H9 (cell line): ENCODE results near the gene RIOK3. TPM values are rescaled to one million over a fixed set of nuclear protein-coding genes. Genes with fewer than 3 reads are reported as not detected.

Experiments
- DNase-seq: peaks from one replicate; pipeline ENCODE4 v3.0.0-alpha.2; 2017
- H2AFZ ChIP-seq: one replicate; pipeline ENCODE4 v1.6.1; 2013; ENCODE audit warnings: mild to moderate bottlenecking, low read length, control low read depth, moderate library complexity
- H2AK5ac ChIP-seq: 2 replicates; pipeline ENCODE4 v1.6.1; 2013; ENCODE audit warnings: low read length, control low read depth, mixed read lengths; ENCODE audit not compliant: insufficient read length
- H2BK120ac ChIP-seq: one replicate; pipeline ENCODE4 v1.6.1; 2013; ENCODE audit warnings: low read depth, mild to moderate bottlenecking, low read length, control low read depth, inconsistent platforms; ENCODE audit not compliant: poor library complexity, severe bottlenecking
- H2BK12ac ChIP-seq: 2 replicates; pipeline ENCODE4 v1.6.1; 2013; ENCODE audit warnings: low read length, control low read depth, mixed read lengths, low read depth; ENCODE audit not compliant: insufficient read length
- H2BK15ac ChIP-seq: 2 replicates; pipeline ENCODE4 v1.6.1; 2013; ENCODE audit warnings: low read depth, low read length, control low read depth
- H2BK20ac ChIP-seq: one replicate; pipeline ENCODE4 v1.6.1; 2013; ENCODE audit warnings: low read depth, mild to moderate bottlenecking, low read length, control low read depth, inconsistent platforms; ENCODE audit not compliant: poor library complexity, severe bottlenecking
- H2BK5ac ChIP-seq: 2 replicates; pipeline ENCODE4 v1.6.1; 2013; ENCODE audit warnings: low read length, control low read depth, mixed read lengths; ENCODE audit not compliant: insufficient read length
- H3K14ac ChIP-seq: 2 replicates; pipeline ENCODE4 v1.6.1; 2013; ENCODE audit warnings: low read length, control low read depth; ENCODE audit not compliant: insufficient read depth
- H3K18ac ChIP-seq: 2 replicates; pipeline ENCODE4 v1.6.1; 2013; ENCODE audit warnings: low read depth, mild to moderate bottlenecking, mixed read lengths, low read length, control low read depth; ENCODE audit not compliant: insufficient read length
- H3K23ac ChIP-seq: 2 replicates; pipeline ENCODE4 v1.6.1; 2013; ENCODE audit warnings: low read length, control low read depth, mixed read lengths, low read depth; ENCODE audit not compliant: insufficient read length
- H3K23me2 ChIP-seq: 2 replicates; pipeline ENCODE4 v1.6.1; 2013; ENCODE audit warnings: low read depth, mild to moderate bottlenecking, mixed read lengths, low read length, control low read depth; ENCODE audit not compliant: insufficient read length, poor library complexity, severe bottlenecking
- H3K27ac ChIP-seq: 2 replicates; pipeline ENCODE4 v1.5.1; 2013; ENCODE audit warnings: low read length, control low read depth, mixed read lengths, low read depth; ENCODE audit not compliant: insufficient read length
- H3K27me3 ChIP-seq: 2 replicates; pipeline ENCODE4 v1.6.1; 2013; ENCODE audit warnings: low read length, control low read depth, inconsistent platforms; ENCODE audit not compliant: insufficient read depth
- H3K4ac ChIP-seq: 2 replicates; pipeline ENCODE4 v1.6.1; 2013; ENCODE audit warnings: low read depth, mild to moderate bottlenecking, control low read depth, inconsistent platforms, low read length, moderate library complexity
- H3K4me1 ChIP-seq: 2 replicates; pipeline ENCODE4 v1.6.1; 2013; ENCODE audit warnings: low read length, control low read depth, inconsistent platforms; ENCODE audit not compliant: insufficient read depth
- H3K4me2 ChIP-seq: 2 replicates; pipeline ENCODE4 v1.6.1; 2013; ENCODE audit warnings: low read length, control low read depth, mixed read lengths; ENCODE audit not compliant: insufficient read length, insufficient read depth
- H3K56ac ChIP-seq: 2 replicates; pipeline ENCODE4 v1.6.1; 2013; ENCODE audit warnings: low read depth, mild to moderate bottlenecking, mixed read lengths, low read length, control low read depth; ENCODE audit not compliant: insufficient read length
- H3K79me1 ChIP-seq: 2 replicates; pipeline ENCODE4 v1.6.1; 2013; ENCODE audit warnings: low read depth, mild to moderate bottlenecking, moderate library complexity, low read length, control low read depth, inconsistent platforms; ENCODE audit not compliant: insufficient read depth, poor library complexity, severe bottlenecking
- H3K79me2 ChIP-seq: 2 replicates; pipeline ENCODE4 v1.6.1; 2013; ENCODE audit warnings: low read length, control low read depth, inconsistent platforms; ENCODE audit not compliant: insufficient read depth
- H3K9ac ChIP-seq: 2 replicates; pipeline ENCODE4 v1.6.1; 2013; ENCODE audit warnings: low read length, control low read depth, mixed read lengths; ENCODE audit not compliant: insufficient read length; ENCODE audit errors: extremely low read depth
- H3K9me3 ChIP-seq: one replicate; pipeline ENCODE4 v1.6.1; 2013; ENCODE audit warnings: low read depth, low read length, inconsistent platforms; ENCODE audit not compliant: control insufficient read depth
- H3T11ph ChIP-seq: one replicate; pipeline ENCODE4 v1.6.1; 2013; ENCODE audit warnings: mild to moderate bottlenecking, low read length, control low read depth, inconsistent platforms
- H4K20me1 ChIP-seq: one replicate; pipeline ENCODE4 v1.6.1; 2013; ENCODE audit not compliant: control insufficient read depth, insufficient read length, insufficient read depth
- H4K5ac ChIP-seq: 2 replicates; pipeline ENCODE4 v1.6.1; 2013; ENCODE audit warnings: low read depth, mild to moderate bottlenecking, mixed read lengths, low read length, control low read depth; ENCODE audit not compliant: insufficient read length
- H4K8ac ChIP-seq: replicated peaks from 2 replicates; pipeline ENCODE4 v1.6.1; 2013; ENCODE audit warnings: low read length, control low read depth, mixed read lengths, low read depth; ENCODE audit not compliant: insufficient read length
- H4K91ac ChIP-seq: 2 replicates; pipeline ENCODE4 v1.6.1; 2013; ENCODE audit warnings: low read depth, mild to moderate bottlenecking, moderate library complexity, mixed read lengths, low read length, control low read depth; ENCODE audit not compliant: insufficient read length
- H3K27ac Mint-ChIP-seq, 3 experiments: 2 replicates in 2 of 3; 3 replicates in 1 of 3; pipeline ENCODE4 v1.8.0; 2020 to 2021; ENCODE audit warnings: mixed read lengths in 3 of 3, mild to moderate bottlenecking in 1 of 3, moderate library complexity in 1 of 3
- H3K27me3 Mint-ChIP-seq: 2 replicates; pipeline ENCODE4 v1.8.0; 2021; ENCODE audit warnings: low read depth, mild to moderate bottlenecking, moderate library complexity, mixed read lengths
- H3K36me3 Mint-ChIP-seq, 3 experiments: 2 replicates in 2 of 3; 3 replicates in 1 of 3; pipeline ENCODE4 v1.8.0; 2020 to 2021; ENCODE audit warnings: low read depth in 3 of 3, mixed read lengths in 3 of 3; ENCODE audit not compliant: insufficient read depth in 1 of 3
- H3K4me1 Mint-ChIP-seq, 2 experiments: 2 replicates each; pipeline ENCODE4 v1.8.0; 2020; ENCODE audit warnings: mixed read lengths in 2 of 2
- H3K4me3 Mint-ChIP-seq, 2 experiments: 2 replicates in 1 of 2; 3 replicates in 1 of 2; pipeline ENCODE4 v1.8.0; 2020 to 2021; ENCODE audit warnings: mild to moderate bottlenecking in 2 of 2, mixed read lengths in 2 of 2, moderate library complexity in 1 of 2
- H3K9me3 Mint-ChIP-seq, 2 experiments: 2 replicates in 1 of 2; 3 replicates in 1 of 2; pipeline ENCODE4 v1.8.0; 2020; ENCODE audit warnings: mild to moderate bottlenecking in 2 of 2, mixed read lengths in 2 of 2, moderate library complexity in 1 of 2
- WGBS: extraction: QIAGEN DNeasy Blood & Tissue Kit; methylation state at CpG from one replicate; pipeline ENCODE4 v1.1.7; 2013; ENCODE audit warnings: missing lambda C conversion rate, low lambda C conversion rate, mixed read lengths; ENCODE audit not compliant: insufficient read length; ENCODE audit errors: extremely low coverage; 5-methylcytosine and 5-hydroxymethylcytosine counted together
- total RNA-seq: library from RNA; stranded (reverse); gene quantifications from 2 replicates; pipeline ENCODE4 v1.2.1, GENCODE V29; 2021
- TF ChIP-seq, protein P1 (sequence below): fragments of 200-600 bp; sonication (generic); conservative IDR thresholded peaks from 3 replicates; pipeline ENCODE4 v1.8.0; 2021; ENCODE audit warnings: antibody characterized with exemption, mild to moderate bottlenecking

The RIOK3 gene
- total RNA-seq, 1 experiment from 2014 or later, result 34.6 TPM

DNA sequence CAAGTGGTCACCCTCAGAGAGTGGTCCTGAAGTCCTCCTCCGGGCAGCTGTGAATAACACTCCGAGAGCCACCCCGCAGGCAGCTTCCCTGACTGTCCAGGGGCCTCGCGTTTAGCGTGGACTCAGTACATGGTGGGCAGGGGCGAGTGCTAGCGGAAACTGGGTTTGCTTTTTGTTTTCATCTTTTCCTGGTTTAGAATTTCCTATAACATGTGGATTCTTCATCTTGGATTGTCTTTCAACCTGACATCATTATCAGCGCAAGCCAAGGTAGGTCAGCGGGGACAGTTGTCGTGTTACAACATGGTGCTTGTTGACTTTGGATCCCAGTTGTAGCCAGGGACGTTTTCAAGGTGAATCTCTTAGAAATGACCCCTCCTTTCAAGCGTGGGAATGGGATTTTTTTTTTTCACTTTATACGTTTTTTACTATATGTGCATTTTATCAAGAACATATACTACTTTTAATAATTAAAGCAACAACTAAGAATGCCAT is 71.2 kb downstream of the RIOK3 start:
- H3K27me3 Mint-ChIP-seq, result no peaks in the 10 kb centered on the region
- no CpG with 5 or more reads among the region's 14 CpGs for WGBS
- Histone ChIP-seq H4K8ac (no peak overlapping the region), H3T11ph (no peak overlapping the region), H4K20me1 (no peaks in the 10 kb centered on the region), H3K14ac (no peak overlapping the region), H2AFZ (no peak overlapping the region), H2BK12ac (no peak overlapping the region), H3K27me3 (no peaks in the 10 kb centered on the region), H4K91ac (no peak overlapping the region), H2BK15ac (no peak overlapping the region), H3K79me2 (no peaks in the 10 kb centered on the region), H3K23ac (no peak overlapping the region), H3K27ac (no peak overlapping the region), H3K79me1 (no peaks in the 10 kb centered on the region), H3K18ac (no peak overlapping the region), H3K9ac (no peak overlapping the region), H3K23me2 (no peaks in the 10 kb centered on the region), H3K4me2 (no peak overlapping the region), H3K4me1 (no peaks in the 10 kb centered on the region), H2AK5ac (no peak overlapping the region), H3K4ac (no peak overlapping the region), H3K9me3 (no peaks in the 10 kb centered on the region), H2BK5ac (no peak overlapping the region), H3K56ac (no peak overlapping the region), H2BK20ac (no peak overlapping the region), H2BK120ac (no peak overlapping the region), H4K5ac (no peak overlapping the region)
- no peak overlapping the region for H3K27ac Mint-ChIP-seq
- TF ChIP-seq, protein P1, sequence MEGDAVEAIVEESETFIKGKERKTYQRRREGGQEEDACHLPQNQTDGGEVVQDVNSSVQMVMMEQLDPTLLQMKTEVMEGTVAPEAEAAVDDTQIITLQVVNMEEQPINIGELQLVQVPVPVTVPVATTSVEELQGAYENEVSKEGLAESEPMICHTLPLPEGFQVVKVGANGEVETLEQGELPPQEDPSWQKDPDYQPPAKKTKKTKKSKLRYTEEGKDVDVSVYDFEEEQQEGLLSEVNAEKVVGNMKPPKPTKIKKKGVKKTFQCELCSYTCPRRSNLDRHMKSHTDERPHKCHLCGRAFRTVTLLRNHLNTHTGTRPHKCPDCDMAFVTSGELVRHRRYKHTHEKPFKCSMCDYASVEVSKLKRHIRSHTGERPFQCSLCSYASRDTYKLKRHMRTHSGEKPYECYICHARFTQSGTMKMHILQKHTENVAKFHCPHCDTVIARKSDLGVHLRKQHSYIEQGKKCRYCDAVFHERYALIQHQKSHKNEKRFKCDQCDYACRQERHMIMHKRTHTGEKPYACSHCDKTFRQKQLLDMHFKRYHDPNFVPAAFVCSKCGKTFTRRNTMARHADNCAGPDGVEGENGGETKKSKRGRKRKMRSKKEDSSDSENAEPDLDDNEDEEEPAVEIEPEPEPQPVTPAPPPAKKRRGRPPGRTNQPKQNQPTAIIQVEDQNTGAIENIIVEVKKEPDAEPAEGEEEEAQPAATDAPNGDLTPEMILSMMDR, result no peak
- no peak for DNase-seq
- H3K36me3 Mint-ChIP-seq, result peaks cover 26 to 83% (median 61%) of the 10 kb centered on the region in 3 experiments; a peak in 6 of 7 replicates
- H3K9me3 Mint-ChIP-seq, result no peaks in the 10 kb centered on the region
- H3K4me1 Mint-ChIP-seq, result 0 out of 4 replicates have a peak, but pooled peaks cover 0 to 3% of the 10 kb centered on the region in 2 experiments
- no peak overlapping the region for H3K4me3 Mint-ChIP-seq
